HepG2 (cell line): ENCODE results near the gene CHST13. TPM values are rescaled to one million over a fixed set of nuclear protein-coding genes. Genes with fewer than 3 reads are reported as not detected.

Source experiments
- ASH2L ChIP-seq: fragments of 300-600, 200-600 bp; sonication (generic); IDR thresholded peaks from 2 replicates; pipeline ENCODE4 v1.7.0; 2017; ENCODE audit warnings: low read depth, mild to moderate bottlenecking, moderate library complexity, mixed read lengths, low read length; ENCODE audit not compliant: insufficient read length
- ATAD3A ChIP-seq: sonication (generic); formaldehyde crosslinking; IDR thresholded peaks from 2 replicates; pipeline ENCODE4 v1.4.0; 2020; ENCODE audit warnings: missing genetic modification reagents
- DBP ChIP-seq: sonication (generic); formaldehyde crosslinking; IDR thresholded peaks from 2 replicates; pipeline ENCODE4 v1.4.0; 2020; ENCODE audit warnings: missing genetic modification reagents; ENCODE audit errors: not compliant biosample characterization
- FOXC1 ChIP-seq: sonication (generic); formaldehyde crosslinking; IDR thresholded peaks from 2 replicates; pipeline ENCODE4 v1.8.0; 2022; ENCODE audit warnings: mild to moderate bottlenecking, missing genetic modification reagents, borderline replicate concordance
- JUN ChIP-seq: sonication (generic); formaldehyde crosslinking; IDR thresholded peaks from 2 replicates; pipeline ENCODE4 v1.4.0; 2020; ENCODE audit warnings: mild to moderate bottlenecking, missing genetic modification reagents
- LRRFIP1 ChIP-seq: sonication (generic); formaldehyde crosslinking; conservative IDR thresholded peaks from 2 replicates; pipeline ENCODE4 v1.4.0; 2020; ENCODE audit warnings: missing genetic modification reagents
- MED8 ChIP-seq: sonication (generic); formaldehyde crosslinking; IDR thresholded peaks from 2 replicates; pipeline ENCODE4 v1.8.1; 2023; ENCODE audit warnings: mild to moderate bottlenecking, missing genetic modification reagents; ENCODE audit not compliant: insufficient replicate concordance
- MEIS2 ChIP-seq: sonication (generic); formaldehyde crosslinking; IDR thresholded peaks from 2 replicates; pipeline ENCODE4 v1.9.0; 2021; ENCODE audit warnings: mild to moderate bottlenecking, missing genetic modification reagents
- MIER3 ChIP-seq: IDR thresholded peaks from 2 replicates; pipeline ENCODE4 v1.6.1; 2016; ENCODE audit warnings: missing compliant biosample characterization, borderline replicate concordance
- NFIB ChIP-seq: sonication (generic); formaldehyde crosslinking; IDR thresholded peaks from 2 replicates; pipeline ENCODE4 v1.9.0; 2021; ENCODE audit warnings: missing genetic modification reagents, mild to moderate bottlenecking, borderline replicate concordance
- PHF21A ChIP-seq: sonication (generic); formaldehyde crosslinking; IDR thresholded peaks from 2 replicates; pipeline ENCODE4 v1.5.0; 2020; ENCODE audit warnings: mild to moderate bottlenecking, missing genetic modification reagents
- POLR2G ChIP-seq: fragments of 200-400 bp; formaldehyde crosslinking; IDR thresholded peaks from 2 replicates; pipeline ENCODE4 v1.6.1; 2018; ENCODE audit warnings: mild to moderate bottlenecking, low read depth, low read length, moderate library complexity
- RBM39 ChIP-seq: fragments of 200-400 bp; formaldehyde crosslinking; IDR thresholded peaks from one replicate; pipeline ENCODE4 v1.6.1; 2018; ENCODE audit warnings: antibody characterized with exemption, mild to moderate bottlenecking, low read depth, low read length; ENCODE audit not compliant: poor library complexity, severe bottlenecking
- REPIN1 ChIP-seq: sonication (generic); formaldehyde crosslinking; IDR thresholded peaks from 2 replicates; pipeline ENCODE4 v1.8.0; 2022; ENCODE audit warnings: missing genetic modification reagents, low read depth, mild to moderate bottlenecking, borderline replicate concordance
- SAP130 ChIP-seq: IDR thresholded peaks from 2 replicates; pipeline ENCODE4 v1.6.1; 2016; ENCODE audit warnings: low read depth
- U2AF1 ChIP-seq: fragments of 200-400 bp; formaldehyde crosslinking; optimal IDR thresholded peaks from 2 replicates; pipeline ENCODE3; 2017; ENCODE audit warnings: mild to moderate bottlenecking, low read depth, low read length
- YY1 ChIP-seq: IDR thresholded peaks from 2 replicates; pipeline ENCODE4 v1.6.1; 2011; ENCODE audit warnings: low read length, low read depth, moderate library complexity, mild to moderate bottlenecking; ENCODE audit not compliant: insufficient read depth, insufficient replicate concordance
- ZBTB42 ChIP-seq: sonication (generic); formaldehyde crosslinking; IDR thresholded peaks from 2 replicates; pipeline ENCODE4 v1.5.0; 2020; ENCODE audit warnings: mild to moderate bottlenecking, missing genetic modification reagents
- ZFP41 ChIP-seq: sonication (generic); formaldehyde crosslinking; IDR thresholded peaks from 2 replicates; pipeline ENCODE4 v1.4.0; 2020; ENCODE audit warnings: mild to moderate bottlenecking, missing genetic modification reagents, borderline replicate concordance
- ZFP90 ChIP-seq: sonication (generic); formaldehyde crosslinking; IDR thresholded peaks from 2 replicates; pipeline ENCODE4 v1.8.0; 2022; ENCODE audit warnings: missing genetic modification reagents, mild to moderate bottlenecking, inconsistent platforms, borderline replicate concordance
- ZGPAT ChIP-seq: IDR thresholded peaks from 2 replicates; pipeline ENCODE4 v1.6.1; 2016; ENCODE audit warnings: mild to moderate bottlenecking
- ZNF143 ChIP-seq: sonication (generic); formaldehyde crosslinking; IDR thresholded peaks from 2 replicates; pipeline ENCODE4 v1.4.0; 2020; ENCODE audit warnings: missing genetic modification reagents
- ZNF205 ChIP-seq: IDR thresholded peaks from 2 replicates; pipeline ENCODE4 v1.6.1; 2018; ENCODE audit warnings: missing biosample characterization, missing genetic modification reagents
- ZNF468 ChIP-seq: sonication (generic); formaldehyde crosslinking; IDR thresholded peaks from 2 replicates; pipeline ENCODE4 v1.8.0; 2022; ENCODE audit warnings: mild to moderate bottlenecking, moderate library complexity, missing genetic modification reagents
- ZNF766 ChIP-seq: sonication (generic); formaldehyde crosslinking; IDR thresholded peaks from 2 replicates; pipeline ENCODE4 v1.5.0; 2020; ENCODE audit warnings: missing genetic modification reagents, borderline replicate concordance
- polyA plus RNA-seq, 8 experiments: library from polyadenylated mRNA; depleted of rRNA in 3 of 8; stranded (reverse) in 7 of 8; unstranded in 1 of 8; fragments of >200 nt; fragmentation: Illumina TruSeq in 4 of 8; extraction: Trizol in 4 of 8; gene quantifications; 2 replicates each; pipeline versions ENCODE4 v1.2.1 to v1.2.3, GENCODE V29; 2011 to 2016; ENCODE audit warnings: low read depth in 4 of 8, missing spikeins in 1 of 8, mixed read lengths in 1 of 8; ENCODE audit not compliant: insufficient read depth in 1 of 8
- total RNA-seq, 5 experiments: library from RNA; depleted of rRNA; stranded (reverse); fragments of >200 nt; fragmentation: Illumina TruSeq; extraction: Trizol; gene quantifications; 2 replicates each; pipeline ENCODE4 v1.2.3, GENCODE V29; 2016; ENCODE audit warnings: low read depth in 1 of 5

CHST13 gene
- total and polyA plus RNA-seq, 2 of the 13 experiments (the other 11 are each of a cell fraction or from before 2014, with no cell fraction given): 32.0 to 43.1 TPM

GRCh38 chr3:126528800-126529541 lies 5.0 kb downstream of the CHST13 start (continued):
- TF ChIP-seq DBP (no peak), SAP130 (CRISPR knock-in tag) (peak; percentile 85), RBM39 (peak; percentile 46), FOXC1 (peak; percentile 83), NFIB (CRISPR knock-in tag) (no peak), MIER3 (CRISPR knock-in tag) (peak; percentile 58; the same call in 1 of the 2 replicates), ZNF766 (0 out of 2 replicates have a peak, but pooled peaks have one; percentile 67), ZFP41 (CRISPR knock-in tag) (0 out of 2 replicates have a peak, but pooled peaks have one; percentile 49), ZBTB42 (0 out of 2 replicates have a peak, but pooled peaks have one; percentile 0), ZNF468 (CRISPR knock-in tag) (no peak), JUN (0 out of 2 replicates have a peak, but pooled peaks have one; percentile 58), REPIN1 (CRISPR knock-in tag) (peak; percentile 92), ATAD3A (CRISPR knock-in tag) (no peak), U2AF1 (no peak), ZNF205 (CRISPR knock-in tag) (0 out of 2 replicates have a peak, but pooled peaks have one; percentile 69), ZFP90 (CRISPR knock-in tag) (peak; percentile 80), ZGPAT (CRISPR knock-in tag) (peak; percentile 85), MED8 (CRISPR knock-in tag) (peak; percentile 76), ZNF143 (peak; percentile 50; the same call in 1 of the 2 replicates), PHF21A (CRISPR knock-in tag) (peak; percentile 94), MEIS2 (CRISPR knock-in tag) (peak; percentile 76; the same call in 1 of the 2 replicates), LRRFIP1 (CRISPR knock-in tag) (no peak), YY1 (peak; percentile 63), POLR2G (peak; percentile 78), ASH2L (peak; percentile 41)
